ENCODE data around the gene KHDRBS2.

DNA sequence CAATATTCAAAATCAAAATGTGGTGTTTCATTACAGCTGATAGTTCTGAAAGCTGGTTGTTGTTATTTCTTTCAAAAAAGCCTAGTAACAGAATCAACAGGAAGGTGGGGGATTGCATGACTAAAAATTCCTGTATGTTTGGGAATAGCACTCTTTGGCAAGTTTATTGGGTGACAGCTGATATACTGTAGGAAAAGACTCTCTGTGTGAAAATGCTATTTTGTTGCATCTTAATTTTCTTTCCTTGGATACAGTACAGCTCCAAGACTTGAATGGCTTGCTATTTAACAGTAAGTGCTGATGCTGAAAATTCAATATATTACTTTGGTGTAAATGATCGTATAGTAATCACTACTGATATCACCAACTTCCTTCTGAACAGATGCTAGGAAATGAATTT lies 336.1 kb downstream of the KHDRBS2 start:
- TF ChIP-seq, protein P1, sequence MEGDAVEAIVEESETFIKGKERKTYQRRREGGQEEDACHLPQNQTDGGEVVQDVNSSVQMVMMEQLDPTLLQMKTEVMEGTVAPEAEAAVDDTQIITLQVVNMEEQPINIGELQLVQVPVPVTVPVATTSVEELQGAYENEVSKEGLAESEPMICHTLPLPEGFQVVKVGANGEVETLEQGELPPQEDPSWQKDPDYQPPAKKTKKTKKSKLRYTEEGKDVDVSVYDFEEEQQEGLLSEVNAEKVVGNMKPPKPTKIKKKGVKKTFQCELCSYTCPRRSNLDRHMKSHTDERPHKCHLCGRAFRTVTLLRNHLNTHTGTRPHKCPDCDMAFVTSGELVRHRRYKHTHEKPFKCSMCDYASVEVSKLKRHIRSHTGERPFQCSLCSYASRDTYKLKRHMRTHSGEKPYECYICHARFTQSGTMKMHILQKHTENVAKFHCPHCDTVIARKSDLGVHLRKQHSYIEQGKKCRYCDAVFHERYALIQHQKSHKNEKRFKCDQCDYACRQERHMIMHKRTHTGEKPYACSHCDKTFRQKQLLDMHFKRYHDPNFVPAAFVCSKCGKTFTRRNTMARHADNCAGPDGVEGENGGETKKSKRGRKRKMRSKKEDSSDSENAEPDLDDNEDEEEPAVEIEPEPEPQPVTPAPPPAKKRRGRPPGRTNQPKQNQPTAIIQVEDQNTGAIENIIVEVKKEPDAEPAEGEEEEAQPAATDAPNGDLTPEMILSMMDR (conservative IDR thresholded peaks at IDR 0.05 in 1 of 2, IDR thresholded peaks at IDR 0.05 in 1 of 2; ENCODE audit: extremely low read depth in 1 of 2, insufficient read depth in 1 of 2, low read depth in 1 of 2, low read length in 2 of 2), result no peak
- TF ChIP-seq EZH2 (IDR thresholded peaks at IDR 0.05; ENCODE audit: borderline replicate concordance, low read length), result no peak
